NCI-H510A treated with DMSO at 0.1 percent for 48 hours (cell line): ENCODE measurements around the gene ANG.
"Not testable (repeated sequence)": the region's sequence is repeated elsewhere in the genome, so short reads cannot be mapped to it uniquely, and the experiment has no call there.

ENCODE experiments used
- DNase-seq: peaks from one replicate; lab custom pipeline; 2025; lab: John Stamatoyannopoulos, UW

The ANG gene

GRCh38 chr14:20688167-20688839 is at the start of gene ANG:
TSS of gene ANG (plus strand) at chr14:20688764. CDS start at chr14:20693565, 4,801 bp downstream.
- no peak for DNase-seq

DNA sequence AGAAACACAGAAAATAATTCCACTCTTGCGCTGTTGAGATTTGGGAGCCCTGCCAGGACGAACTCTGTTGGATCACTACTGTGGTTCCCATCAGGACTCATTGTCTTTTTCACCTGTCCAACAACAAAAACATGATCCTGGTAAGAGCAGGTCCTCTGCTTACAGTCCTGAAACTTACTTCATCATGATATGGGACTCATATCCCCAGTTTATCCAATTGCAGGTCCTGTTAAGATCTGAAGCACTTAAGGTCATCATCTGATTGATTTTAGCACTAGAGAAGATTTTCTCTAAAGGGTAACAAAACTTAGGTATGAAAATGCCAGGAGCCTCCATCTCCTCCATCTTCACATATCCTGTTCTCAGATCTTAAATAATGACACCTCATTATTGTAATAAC is 47.0 kb upstream of the ANG start, which contains the start of gene OR6S1:
Gene OR6S1, minus strand, starts transcription at position 101 of the 400 bp plus-strand sequence. Its CDS starts 0 bp downstream, at position 101.
- DNase-seq: no peak

DNA sequence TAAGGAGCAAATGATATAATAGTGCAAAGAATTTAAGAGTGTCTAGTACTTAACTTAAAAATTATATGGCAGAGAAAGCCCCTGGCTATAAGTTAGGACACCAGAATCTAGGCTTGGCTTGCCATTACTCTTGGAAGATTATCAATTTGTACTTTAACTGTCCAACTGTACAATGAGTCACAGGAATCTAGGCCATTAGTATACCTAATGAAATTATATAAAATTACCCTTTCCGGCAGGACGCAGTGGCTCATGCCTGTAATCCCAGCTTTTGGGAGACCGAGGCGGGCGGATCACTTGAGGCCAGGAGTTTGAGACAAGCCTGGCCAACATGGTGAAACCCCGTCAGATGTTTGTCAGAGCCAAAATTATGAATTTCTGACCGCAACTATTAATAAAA is 46.4 kb upstream of the ANG start:
- DNase-seq: no peak

GRCh38 chr14:20642755-20643154 is 45.8 kb upstream of the ANG start:
- DNase-seq: not testable (repeated sequence)

GRCh38 chr14:20644520-20644919 is 44.0 kb upstream of the ANG start:
- no peak for DNase-seq

- DNase-seq: no peak
Measured at GRCh38 chr14:20645481-20645880, 43.1 kb upstream of the ANG start.

- no peak for DNase-seq
Measured at GRCh38 chr14:20652996-20653975, 35.3 kb upstream of the ANG start.

DNA sequence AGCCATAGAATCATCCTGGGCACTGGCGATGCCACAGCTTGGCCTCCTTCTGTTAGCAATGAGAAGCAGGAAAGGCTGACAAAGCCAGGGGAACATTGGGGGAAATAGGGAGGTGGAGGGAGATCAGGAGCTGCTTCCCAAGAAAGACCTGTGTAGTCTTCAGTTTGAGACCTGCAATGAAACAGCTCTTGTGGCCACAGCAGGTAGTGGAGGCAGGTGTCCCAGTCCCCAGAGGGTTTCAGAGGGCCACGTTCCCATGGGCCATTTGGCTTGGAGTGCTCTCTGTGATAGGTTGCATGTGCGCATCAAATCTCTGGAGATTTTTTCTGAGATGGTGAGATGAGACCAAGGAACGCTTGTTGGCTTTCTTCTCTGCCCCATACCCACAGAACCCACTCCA is 32.7 kb upstream of the ANG start:
- DNase-seq: no peak

DNA sequence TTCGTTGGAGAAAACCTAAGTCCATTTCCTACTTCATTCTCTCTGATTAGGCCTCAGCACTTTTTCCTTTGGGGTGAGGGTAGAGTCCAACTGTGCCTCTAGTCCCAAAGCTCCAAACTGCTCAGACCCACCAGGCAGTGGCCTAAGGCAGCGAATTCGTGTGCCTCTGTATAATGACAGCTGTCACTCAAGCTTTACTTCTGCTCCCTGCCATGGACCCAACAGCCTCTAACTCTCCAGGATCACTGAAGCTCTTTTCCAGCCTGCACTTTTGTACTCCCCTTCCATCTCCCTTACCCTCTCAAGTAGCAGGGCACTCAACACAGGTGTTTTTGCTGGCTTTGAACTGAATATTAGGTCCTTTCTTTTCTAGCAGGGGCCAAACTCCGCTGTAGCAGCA is 32.3 kb upstream of the ANG start:
- no peak for DNase-seq

DNA sequence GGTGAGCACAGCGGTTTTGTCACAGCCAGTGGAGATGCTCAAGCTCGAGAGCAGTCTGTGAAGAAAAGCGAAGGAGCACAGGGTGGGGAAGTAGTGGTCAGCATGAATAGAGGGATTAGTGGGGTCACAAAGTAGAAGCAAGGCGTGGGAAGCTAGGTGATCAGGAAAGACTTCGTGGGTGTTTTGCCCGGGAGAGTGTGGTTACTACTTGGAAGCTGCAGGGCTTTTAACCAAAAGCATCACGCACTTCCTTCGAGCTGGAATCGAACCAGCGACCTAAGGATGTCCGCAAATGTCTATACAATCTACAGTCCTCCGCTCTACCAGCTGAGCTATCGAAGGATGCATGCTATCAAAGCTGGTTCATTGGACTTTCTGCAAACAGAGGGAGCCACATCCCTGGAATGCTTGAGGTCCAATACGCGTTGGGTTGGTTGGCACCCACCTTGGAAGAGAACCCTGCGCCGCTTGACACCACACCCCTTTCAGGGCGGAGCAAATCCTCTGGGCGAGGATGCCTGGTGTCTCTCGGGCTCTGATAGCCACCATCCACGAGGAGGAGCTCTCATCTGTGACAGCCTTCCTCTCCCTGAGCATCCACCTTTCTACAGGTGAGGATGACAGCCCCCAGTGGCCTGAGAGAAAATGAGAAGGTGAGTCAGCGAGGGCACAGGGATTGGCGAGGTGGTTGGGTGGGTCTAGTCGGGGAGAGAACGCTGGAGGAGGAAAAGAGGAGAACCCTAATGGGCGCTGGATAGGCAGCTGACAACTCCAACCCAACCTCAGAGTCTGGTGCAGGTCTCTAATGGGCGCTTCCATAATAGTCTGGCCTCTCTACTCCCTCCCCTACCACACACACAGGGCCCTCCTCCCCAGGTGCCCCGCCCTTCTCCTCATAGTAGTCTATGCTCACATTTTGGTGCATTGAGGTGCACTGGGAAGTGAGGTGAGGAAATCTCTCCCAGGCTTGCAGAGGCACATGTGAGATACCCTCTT is 31.1 kb upstream of the ANG start:
- DNase-seq: no peak

GRCh38 chr14:20658246-20658645 is 30.3 kb upstream of the ANG start:
- DNase-seq: no peak

GRCh38 chr14:20659336-20659735 is 29.2 kb upstream of the ANG start:
- DNase-seq: no peak

GRCh38 chr14:20659813-20660395 is 28.7 kb upstream of the ANG start:
- DNase-seq: no peak

- no peak for DNase-seq
Measured at GRCh38 chr14:20661197-20661596, 27.4 kb upstream of the ANG start.

- DNase-seq: no peak
Measured at GRCh38 chr14:20662968-20663732, 25.4 kb upstream of the ANG start.

- not testable (repeated sequence) for DNase-seq
Measured at GRCh38 chr14:20666400-20666961, 22.1 kb upstream of the ANG start.

GRCh38 chr14:20667957-20668356 is 20.6 kb upstream of the ANG start:
- DNase-seq: no peak

GRCh38 chr14:20668969-20669368 is 19.6 kb upstream of the ANG start:
- no peak for DNase-seq

GRCh38 chr14:20671597-20672283 is 16.8 kb upstream of the ANG start:
- DNase-seq: no peak

DNA sequence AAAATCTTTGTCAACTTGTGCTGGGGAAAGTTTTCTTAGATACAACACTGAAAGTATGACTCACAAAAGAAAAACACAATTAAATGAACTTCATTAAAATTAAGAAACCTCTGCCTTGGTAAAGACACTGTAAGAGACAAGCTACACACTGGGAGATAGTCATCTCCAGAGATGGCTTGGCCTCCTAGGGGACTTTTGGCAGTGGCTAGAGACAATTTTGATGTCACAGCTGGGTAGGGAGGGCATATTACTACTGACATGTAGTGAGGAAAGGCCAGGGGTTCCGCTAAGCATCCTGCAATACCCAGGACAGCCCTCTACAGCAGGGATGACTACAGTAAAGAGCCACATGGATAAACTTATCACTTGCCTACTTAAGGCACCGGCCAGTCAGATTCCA is 12.9 kb upstream of the ANG start:
- no peak for DNase-seq
